GM19023 (cell line): ENCODE measurements around the gene ZNF883.

Experiments
- ATAC-seq: cut with Tn5 transposase; IDR thresholded peaks from one replicate; pipeline ENCODE4 v1.9.1; 2021; ENCODE audit warnings: mild to moderate bottlenecking, moderate library complexity; ENCODE audit not compliant: unreplicated experiment

ZNF883 gene

DNA sequence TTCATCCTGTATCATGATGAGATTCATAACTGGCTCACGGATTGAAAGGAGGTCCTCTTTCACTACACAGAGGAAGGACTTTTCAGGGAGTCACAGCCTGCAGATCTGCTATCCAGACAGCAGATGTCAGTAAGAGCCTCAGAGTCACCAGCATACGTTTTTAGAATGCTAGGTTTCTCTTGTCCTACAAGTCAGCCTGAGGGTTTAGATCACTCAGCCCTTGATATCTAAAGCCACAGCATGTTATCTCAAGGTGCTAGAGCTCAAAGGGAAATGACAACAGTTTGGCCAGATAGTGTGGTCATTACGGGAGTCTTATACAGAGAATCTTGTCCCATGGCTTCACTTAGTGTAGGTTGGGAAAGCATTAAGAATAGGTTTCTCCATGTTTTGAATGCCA is 90.4 kb downstream of the ZNF883 start:
- ATAC-seq, result no peak

DNA sequence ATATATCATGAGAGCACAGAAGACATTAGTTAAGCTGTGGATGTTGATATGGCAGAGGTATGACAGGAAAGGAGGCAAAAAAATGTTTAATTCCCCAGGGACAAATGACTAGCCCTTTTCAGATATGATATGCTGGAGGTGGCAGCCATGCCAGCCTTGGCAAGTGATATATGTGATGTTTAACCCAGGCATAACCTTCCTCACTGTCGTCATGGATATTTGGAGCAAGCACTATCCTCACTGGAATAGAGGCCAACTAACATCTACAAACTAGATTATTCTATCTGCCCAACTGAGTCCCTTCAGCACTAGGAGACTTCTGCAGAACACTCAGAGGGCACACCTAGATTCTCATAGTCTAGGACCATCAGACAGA is 94.0 kb downstream of the ZNF883 start:
- no peak for ATAC-seq

DNA sequence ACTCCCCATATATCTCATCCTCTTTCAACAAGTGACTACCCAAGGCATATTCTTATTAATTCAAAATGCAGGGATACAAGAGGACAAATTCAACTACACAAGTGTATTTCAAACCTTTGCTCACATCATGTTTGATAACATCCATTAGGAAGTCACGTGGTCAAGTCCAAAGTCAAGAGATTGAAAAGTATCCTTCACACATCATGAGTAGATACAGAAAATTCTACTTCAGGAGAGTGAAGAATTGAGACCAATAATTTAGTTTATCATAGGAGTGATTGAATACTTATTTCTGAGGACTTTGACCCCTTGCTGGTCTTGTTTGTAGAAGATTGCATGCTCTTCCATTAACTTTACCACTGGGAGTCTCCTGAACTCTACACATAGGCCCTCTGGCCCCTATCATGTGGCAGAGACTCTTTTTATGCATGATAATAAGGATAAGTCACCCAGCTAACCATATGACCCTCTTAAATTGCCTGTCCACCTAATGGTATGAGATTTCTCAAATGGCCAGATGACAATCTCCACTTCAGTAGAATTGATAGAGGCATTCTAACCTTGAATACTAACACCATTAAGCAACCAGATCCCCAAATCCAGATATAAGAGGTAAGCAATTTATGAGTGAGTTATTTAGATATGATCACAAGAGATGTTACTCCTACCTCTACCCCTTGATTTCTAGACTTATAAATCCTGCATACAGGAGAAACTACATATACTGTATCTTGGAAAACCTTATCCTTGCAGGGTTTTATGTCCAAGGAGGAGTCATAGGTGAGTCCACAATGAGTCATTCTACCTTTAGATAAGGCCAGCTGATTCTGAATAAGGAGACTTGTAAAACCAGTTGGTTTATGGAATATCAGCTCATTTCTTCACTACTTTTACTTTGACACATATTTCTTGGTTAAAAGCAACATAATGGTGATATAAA is 94.7 kb downstream of the ZNF883 start:
- ATAC-seq, result no peak

DNA sequence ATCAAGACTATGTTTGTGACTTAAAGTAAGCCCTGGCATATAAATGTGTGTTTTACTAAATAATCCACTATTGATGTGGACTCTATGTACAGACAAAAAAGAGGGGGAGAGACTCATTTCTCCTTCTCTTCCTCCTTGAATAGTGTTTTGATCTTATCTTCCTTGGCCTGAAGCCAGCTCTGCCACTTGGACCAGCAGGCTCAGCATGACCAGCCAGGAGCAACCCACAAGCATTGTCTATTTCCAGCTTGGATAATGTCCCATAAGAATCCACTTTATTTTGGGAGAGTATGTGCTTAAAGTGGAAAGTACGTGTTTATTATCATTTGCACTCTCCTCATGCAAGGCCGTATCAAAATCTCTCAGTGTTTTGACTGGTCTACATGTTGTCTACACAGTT is 97.5 kb downstream of the ZNF883 start:
- no peak for ATAC-seq

DNA sequence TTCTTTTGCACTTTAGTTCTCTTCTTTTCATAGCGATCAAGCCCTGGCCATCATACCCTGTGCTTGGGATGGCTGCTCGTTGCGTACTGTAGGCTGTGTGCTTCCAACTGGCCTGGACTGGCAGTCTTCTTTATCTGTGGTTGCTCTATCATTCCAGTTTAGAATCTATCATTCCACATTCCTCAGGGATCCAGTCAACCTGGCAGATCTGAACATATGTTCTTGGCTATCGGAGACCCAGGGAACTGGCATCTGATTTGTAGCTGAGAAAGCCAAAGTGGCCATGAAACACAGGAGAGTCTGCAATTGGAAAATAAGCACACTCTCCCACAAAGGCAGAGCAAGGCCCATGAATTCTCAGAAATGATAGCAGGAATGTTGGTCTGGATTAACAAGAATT is 98.7 kb downstream of the ZNF883 start:
- no peak for ATAC-seq

DNA sequence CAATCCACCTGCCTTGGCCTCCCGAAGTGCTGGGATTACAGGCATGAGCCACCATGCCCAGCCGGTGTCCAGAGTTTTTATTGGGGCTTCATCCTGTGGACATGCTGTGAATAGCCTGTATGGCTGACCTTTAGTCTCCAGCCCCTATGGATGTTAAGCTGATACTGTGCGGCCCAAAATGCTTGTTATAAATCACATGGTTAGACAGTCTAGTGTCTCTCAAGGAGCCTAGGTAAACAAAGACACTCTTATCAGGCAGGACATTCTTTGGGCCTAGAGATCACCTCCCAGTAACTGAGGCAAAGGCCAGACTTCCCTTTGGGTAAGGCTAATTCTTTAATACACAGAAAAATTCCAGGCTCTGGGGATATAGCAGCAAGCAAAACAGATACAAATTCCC is 99.4 kb downstream of the ZNF883 start:
- no peak for ATAC-seq

DNA sequence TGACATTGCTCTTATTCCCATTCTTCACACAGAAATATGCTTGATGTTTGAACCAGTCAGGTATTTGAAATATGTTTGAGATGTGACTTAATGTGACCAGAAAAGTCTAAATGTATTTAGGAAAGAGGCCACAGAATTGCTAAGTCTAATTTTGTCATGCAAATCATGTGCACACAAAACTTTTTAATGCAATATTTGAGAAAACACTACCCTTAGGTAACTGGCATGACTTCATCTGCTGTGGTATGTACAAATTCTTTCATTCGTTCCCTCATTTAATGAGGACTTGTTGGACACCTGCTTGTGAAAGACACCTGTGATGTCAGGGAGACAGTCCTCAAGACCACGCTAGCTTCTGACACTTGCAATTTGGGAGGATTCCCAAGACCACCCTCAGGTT is 100.3 kb downstream of the ZNF883 start:
- ATAC-seq, result no peak
